KG1 (cell line): ENCODE data around the gene NTRK3.

Source experiments
- DNase-seq: peaks from one replicate; lab custom pipeline; 2025; lab: John Stamatoyannopoulos, UW

Gene NTRK3

GRCh38 chr15:88230823-88231222 is 25.7 kb downstream of the NTRK3 start:
- no peak for DNase-seq

GRCh38 chr15:88225461-88225860 is 31.1 kb downstream of the NTRK3 start:
- DNase-seq, result no peak

- DNase-seq, result no peak
These were observed 33.5 kb downstream of the NTRK3 start for GRCh38 chr15:88223084-88223483.

DNA sequence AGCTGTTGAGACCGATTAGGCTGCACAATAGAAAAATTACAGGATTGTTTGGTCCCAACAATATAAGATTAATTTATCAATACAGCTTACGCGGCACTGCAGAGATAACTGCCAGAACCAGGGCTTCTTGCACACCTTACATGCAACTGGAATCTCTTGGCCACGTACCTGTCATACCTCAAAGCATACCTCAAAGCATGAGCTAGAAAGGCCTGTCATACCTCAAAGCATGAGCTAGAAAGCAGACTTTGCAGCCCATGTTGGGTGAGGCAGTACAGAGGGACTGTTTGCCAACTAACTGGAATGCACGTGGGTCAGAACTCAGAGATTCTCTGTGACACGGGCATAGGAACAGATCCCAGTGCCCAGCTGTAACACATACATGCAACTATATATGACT is 34.7 kb downstream of the NTRK3 start:
- no peak for DNase-seq

DNA sequence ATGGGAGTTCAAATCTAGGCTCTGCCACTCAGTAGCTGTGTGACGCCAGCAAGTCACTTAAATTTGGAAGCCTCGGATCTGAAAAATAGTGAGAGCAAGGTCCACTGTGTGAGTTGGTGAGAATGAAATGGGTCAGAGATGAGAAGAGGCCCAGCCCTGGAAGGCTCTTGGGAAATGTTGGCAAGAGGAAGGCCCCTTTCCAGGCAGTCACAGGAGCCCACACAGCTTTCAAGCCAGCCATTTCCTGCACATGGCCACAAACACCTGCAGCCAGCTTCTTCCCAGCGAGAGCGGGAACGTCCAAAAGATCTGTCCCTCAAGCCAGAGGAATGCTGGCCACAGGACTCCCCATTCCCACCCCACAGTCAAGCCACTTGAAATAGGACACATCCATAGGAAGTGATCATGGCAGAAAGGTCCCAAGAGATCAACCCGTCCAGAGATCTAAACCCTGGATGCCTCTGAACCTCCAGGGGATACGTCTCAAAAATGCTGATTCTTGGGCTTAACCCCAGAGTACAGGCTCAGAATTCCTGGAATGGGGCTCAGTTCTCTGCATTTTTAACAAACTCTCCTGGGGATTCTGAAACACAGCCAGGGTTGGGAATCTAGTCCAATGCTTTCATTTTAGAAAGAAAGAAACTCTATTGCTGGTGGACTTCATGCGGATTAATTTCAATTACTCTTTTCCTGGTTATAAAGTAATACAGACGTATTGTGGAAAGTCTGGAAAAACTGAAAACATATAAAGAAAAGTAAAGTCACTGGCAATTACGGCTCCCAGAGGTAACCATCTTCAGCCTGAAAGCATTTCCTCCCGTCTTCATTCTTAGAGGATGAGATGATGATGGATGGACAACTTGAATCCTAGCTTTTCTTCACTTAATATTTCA is 35.9 kb downstream of the NTRK3 start:
- DNase-seq, result no peak

DNA sequence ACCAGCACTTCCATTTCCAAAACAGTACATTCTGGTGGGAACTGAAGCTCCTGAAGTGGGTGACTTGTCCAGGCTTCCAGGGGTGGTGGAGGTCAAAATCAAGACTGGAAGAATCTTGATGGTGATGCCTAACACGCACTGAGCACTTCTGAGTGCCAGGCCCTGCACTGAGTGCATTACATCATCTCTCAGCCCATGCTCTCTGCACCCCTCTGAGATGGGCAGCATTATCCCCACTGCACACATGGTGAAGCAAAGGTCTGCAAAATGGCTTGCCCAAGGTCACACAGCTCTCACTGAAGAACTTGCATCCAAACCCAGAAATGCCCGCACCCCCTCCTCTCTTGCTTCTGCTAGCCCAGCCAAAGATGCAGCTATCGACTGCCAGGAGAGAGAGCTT is 36.9 kb downstream of the NTRK3 start:
- no peak for DNase-seq

DNA sequence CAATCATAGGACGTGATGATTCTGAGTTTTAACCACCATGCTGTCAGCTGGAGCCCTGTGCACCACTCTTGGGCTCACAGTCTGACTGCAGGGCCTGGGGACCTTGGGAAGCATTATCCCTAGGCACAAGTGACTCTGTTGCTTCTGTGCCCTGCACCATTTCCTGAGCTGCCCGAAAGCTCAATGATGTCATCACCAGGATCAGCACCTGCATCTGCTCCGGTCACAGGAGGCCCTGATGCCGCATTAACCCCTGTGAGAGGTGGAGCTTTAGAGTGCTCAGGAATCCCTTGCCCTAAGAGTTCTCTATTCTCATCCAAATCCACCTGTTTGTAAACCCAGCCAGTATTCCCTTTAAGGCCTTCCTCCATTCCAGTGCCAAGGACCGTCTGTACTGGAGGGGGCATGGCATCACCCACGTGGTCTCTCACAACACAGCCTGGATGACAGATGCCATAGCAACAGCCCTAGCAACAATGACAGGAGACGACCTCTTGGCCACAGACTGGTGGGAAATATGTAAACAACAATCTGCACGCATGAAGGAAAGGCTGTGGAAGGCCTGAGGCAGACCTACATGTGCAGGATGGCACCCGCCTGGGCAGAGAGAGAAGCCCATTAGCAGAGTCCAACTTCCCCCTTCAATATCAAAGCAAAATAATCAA is 37.9 kb downstream of the NTRK3 start:
- DNase-seq, result no peak

- DNase-seq, result no peak
These were observed 41.4 kb downstream of the NTRK3 start for GRCh38 chr15:88215066-88215648.

GRCh38 chr15:88209111-88209510 is 47.4 kb downstream of the NTRK3 start:
- no peak for DNase-seq

DNA sequence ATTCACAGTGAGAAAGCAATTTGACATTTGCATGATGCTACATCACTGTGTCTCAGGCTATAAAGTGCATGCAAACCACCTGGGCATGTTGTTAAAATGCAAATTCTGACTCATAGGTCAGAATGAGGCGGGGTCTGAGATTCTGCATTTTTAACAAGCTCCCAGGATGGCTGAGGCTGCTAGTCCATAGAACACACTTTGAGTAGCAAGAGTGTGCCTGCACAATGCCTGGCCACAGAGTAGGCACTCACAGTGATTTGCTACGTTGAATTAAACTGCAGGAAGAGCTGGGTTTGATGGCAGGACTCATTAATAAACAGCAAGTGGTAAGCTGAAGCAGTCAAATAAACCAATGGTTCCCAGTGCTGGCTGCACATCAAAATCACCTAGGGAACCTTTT is 48.1 kb downstream of the NTRK3 start:
- DNase-seq, result no peak

DNA sequence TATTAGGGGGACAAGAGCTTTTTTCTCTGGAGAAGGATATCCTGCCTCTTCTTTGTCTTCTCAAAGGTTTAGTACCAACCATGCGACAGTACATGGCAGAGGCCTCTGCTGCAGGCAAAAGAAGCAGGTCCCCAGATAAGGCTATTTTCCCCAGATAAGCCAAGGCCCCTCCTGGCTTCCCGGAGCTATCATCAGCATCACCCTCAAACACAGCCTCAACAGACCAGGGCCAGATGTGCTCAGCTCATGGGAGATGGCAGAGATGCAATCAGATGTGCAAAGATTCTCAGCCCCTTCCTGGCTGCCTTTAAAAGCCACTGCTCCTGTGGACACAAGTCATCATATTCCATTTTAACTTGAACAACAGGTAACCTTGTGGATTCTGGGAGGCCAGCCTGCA is 49.0 kb downstream of the NTRK3 start:
- no peak for DNase-seq

GRCh38 chr15:88204584-88204983 is 52.0 kb downstream of the NTRK3 start:
- no peak for DNase-seq

DNA sequence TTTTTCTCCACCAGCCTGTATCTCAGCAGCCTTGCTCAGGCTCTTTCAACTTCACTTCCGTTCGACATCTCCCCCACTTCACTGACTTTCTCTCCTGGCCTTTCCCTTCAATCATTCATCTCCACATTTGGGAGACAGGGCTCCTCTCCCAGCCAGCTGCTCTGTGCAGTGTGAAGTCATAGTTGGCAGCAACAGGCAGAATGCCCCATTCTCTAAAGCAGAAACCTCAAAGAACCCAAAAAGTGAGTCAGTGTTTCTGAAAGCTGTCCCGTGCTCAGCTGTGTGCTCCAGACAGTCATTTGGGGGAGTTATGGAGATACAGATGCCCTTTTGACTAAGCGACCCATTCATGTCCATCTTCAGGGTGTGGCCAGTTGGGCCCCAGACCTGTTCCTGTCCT is 54.3 kb downstream of the NTRK3 start:
- DNase-seq, result no peak

- no peak for DNase-seq
These were observed 55.3 kb downstream of the NTRK3 start for GRCh38 chr15:88201207-88201606.

DNA sequence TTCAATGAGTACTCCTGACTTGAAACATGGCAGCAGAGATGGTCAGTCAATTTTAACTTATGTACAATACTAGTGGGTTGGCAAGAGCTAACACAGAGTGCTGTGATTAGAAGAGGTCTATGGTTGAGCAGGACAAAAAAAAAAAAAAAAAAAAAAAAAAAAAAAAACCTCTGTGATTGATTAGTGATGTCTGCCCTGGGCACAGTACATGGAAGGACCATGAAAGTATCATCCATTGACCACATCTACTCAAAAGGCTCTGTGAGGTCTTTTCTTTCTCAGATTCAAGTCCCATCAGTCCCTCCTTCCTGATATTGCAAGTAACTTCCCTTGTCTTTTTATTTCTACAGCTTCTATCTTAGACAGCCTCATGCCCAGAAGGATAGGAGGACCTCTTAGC is 59.6 kb downstream of the NTRK3 start:
- DNase-seq, result no peak

- DNase-seq, result no peak
These were observed 62.4 kb downstream of the NTRK3 start for GRCh38 chr15:88194162-88194561.

GRCh38 chr15:88193415-88193814 is 63.1 kb downstream of the NTRK3 start:
- DNase-seq, result no peak

DNA sequence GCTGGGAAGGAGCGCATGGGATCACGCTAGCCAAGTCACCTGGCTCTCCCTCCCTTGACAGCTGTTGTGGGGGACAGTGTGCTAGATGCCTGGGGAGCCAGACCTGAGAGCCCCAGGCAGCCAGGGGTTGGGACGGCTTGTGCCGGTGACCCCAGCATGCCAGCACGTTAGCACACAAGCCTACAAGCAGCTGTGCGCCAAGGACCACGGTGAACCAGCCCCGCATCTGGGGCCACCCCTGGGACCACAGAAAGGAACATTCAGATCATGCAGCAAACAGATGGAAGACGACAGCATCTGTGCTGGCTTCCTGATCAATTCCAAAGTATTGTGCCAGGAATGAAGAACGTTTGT is 64.8 kb downstream of the NTRK3 start:
- DNase-seq, result no peak

- no peak for DNase-seq
These were observed 66.3 kb downstream of the NTRK3 start for GRCh38 chr15:88190232-88190631.

DNA sequence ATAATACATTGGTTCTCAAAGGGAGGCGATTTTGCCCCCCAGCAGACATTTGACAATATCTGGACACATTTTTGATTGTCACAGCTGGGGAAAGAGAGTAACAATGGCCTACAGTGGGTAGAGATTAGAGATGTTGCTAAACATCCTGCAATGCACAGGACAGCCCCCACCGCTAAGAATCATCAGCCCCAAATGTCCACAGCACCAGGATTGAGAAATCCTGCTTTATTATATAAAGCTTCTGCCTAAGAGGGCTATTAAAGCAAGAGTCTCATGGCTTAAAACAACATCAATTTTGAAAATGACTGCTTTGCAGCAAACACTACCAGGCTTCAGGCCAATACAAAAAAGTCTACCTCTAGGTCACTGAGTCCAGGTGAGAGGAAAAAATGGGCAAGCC is 68.2 kb downstream of the NTRK3 start:
- DNase-seq, result no peak

DNA sequence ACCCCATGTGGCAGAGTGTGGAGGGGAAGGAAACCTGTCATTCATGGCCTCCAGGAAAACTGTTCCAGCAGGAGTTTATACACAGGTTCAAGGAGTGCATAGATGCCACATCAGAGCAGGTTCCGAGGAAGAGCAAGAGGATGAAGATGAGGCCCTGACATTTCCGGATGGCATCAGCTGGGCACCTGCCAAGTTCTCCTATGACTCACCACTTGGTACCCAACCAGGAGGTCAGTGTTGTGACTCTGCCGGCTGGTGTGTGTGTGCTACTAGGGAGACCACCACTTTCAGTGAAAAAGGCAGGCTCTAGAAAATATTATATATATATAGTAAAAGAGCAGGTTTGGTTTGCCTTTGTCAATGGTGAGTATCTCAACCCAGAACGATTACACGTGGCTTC is 69.3 kb downstream of the NTRK3 start:
- no peak for DNase-seq

DNA sequence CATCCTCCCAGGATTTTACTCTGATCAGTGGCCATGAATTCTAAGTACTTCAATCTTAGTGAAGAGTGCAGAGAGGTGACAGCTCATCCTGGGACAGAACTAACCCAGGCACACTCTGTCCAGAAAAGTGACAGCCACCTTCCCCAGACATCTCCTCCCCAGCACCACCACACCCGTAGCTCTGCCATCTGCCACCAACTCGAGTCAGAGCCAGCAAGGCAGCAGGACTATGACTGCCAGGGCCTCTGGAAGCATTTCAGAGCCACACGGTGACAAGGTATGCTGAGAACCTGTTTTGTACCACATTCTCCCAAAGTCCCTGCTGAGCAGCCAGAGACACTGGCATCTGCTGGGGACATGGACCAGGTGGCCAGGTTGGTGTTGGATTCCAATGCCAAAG is 71.0 kb downstream of the NTRK3 start:
- no peak for DNase-seq

DNA sequence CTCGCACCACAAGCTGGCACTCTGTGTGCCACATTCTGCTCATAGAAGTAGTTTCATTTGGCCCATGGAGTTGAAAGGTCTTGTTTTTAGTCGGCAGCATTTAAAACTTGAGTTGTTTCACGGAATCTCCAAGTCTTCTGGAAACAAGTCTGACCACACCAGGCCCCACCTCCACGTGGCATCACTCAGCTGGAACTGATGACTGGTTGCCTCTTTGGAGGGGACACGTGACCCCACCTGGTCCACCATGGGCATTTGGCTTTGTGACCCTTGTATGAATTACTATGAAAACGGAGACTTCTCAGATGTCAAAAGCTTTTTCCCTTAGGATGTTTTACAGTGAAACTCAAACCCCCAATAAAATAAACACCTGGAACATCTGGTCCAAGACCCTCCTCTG is 74.9 kb downstream of the NTRK3 start:
- no peak for DNase-seq
